Endothelial cell of umbilical vein (primary cell): Measurements from ENCODE around the gene SLC25A46.

Source experiments
- CTCF ChIP-seq, 2 donors: IDR thresholded peaks; 1 replicate in 1 of 2; 2 replicates in 1 of 2; pipeline ENCODE4 v1.5.1; 2011; ENCODE audit warnings: low read length in 2 of 2, mild to moderate bottlenecking in 2 of 2, moderate library complexity in 2 of 2, control low read depth in 1 of 2, inconsistent platforms in 1 of 2, low read depth in 1 of 2; ENCODE audit not compliant: insufficient read depth in 1 of 2; ENCODE audit errors: extremely low read depth in 1 of 2
- EZH2 ChIP-seq: IDR thresholded peaks from 2 replicates; pipeline ENCODE4 v1.6.1; 2012; ENCODE audit warnings: borderline replicate concordance, low read depth, mild to moderate bottlenecking, moderate library complexity, low read length, inconsistent platforms; ENCODE audit not compliant: severe bottlenecking
- GATA2 ChIP-seq: IDR thresholded peaks from 2 replicates; pipeline ENCODE4 v1.7.0; 2011; ENCODE audit warnings: low read depth, mild to moderate bottlenecking, moderate library complexity, mixed read lengths, low read length; ENCODE audit not compliant: insufficient read length, insufficient read depth
- MAX ChIP-seq: IDR thresholded peaks from 2 replicates; pipeline ENCODE4 v1.6.1; 2011; ENCODE audit not compliant: insufficient read depth, insufficient read length
- MYC ChIP-seq: IDR thresholded peaks from one replicate; pipeline ENCODE4 v1.6.1; 2011; ENCODE audit warnings: mild to moderate bottlenecking, low read depth, low read length
- POLR2A ChIP-seq: IDR thresholded peaks from 2 replicates; pipeline ENCODE4 v1.6.1; 2012; ENCODE audit warnings: low read depth, mild to moderate bottlenecking, control low read depth, low read length
- POLR2AphosphoS5 ChIP-seq: IDR thresholded peaks from 2 replicates; pipeline ENCODE4 v1.6.1; 2012; ENCODE audit warnings: low read depth, mild to moderate bottlenecking, control low read depth, low read length, moderate library complexity; ENCODE audit not compliant: insufficient read depth

GRCh38 chr5:110769000-110769681 is 30.3 kb downstream of the SLC25A46 start:
- no peak for TF ChIP-seq CTCF (IDR thresholded peaks at IDR 0.05; ENCODE audit: extremely low read depth in 1 of 2, insufficient read depth in 1 of 2, low read depth in 1 of 2, low read length in 2 of 2)
- no peak for TF ChIP-seq POLR2A
- no peak for TF ChIP-seq MYC
- no peak for TF ChIP-seq GATA2
- TF ChIP-seq EZH2: no peak
- TF ChIP-seq MAX: no peak
- TF ChIP-seq POLR2AphosphoS5: no peak
